ENCODE data around the gene CISH. TPM values are rescaled to one million over a fixed set of nuclear protein-coding genes. Genes with fewer than 3 reads are reported as not detected.
A peak's percentile ranks its signal among the peaks of the same experiment; 100 is the strongest.

CISH gene
- total RNA-seq, 1 donor from 2014 or later: 6.2 TPM

- DNase-seq (ENCODE audit: low spot score): no peak
These were observed 1.6 kb upstream of the CISH start for GRCh38 chr3:50612970-50613846.

DNA sequence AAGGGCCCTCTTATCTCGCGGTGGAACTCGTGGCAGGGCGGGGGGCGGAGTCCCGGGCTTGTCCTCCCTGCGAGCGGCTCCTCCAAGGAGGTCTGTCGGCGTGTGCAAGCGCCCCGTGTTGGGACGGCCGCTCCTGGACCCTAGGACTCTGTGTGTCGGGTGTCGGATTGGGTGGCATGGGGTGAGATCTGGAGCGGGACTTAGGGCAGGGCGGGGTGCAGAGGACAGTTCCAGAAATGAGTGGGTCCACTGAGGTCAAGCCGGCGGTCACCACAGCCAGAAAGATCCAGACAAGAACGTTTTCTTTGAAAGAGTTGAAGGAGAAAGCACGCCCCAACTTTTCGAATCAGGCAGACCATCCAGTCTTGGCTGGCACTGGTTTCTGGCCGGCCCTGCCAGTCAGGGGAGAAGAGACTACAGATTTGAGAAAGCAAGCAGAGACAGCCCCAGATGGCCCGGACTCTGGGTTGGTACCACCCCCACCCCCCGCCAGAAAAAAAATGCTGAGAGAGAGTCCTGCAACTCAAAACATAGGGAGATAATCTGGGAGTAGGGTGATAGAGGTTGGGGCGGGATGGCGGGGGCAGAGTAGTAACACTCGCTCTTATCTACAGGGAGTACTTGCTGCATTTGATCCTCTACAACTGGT lies 784 bp upstream of the CISH start:
- no peak for DNase-seq (ENCODE audit: low spot score)

DNA sequence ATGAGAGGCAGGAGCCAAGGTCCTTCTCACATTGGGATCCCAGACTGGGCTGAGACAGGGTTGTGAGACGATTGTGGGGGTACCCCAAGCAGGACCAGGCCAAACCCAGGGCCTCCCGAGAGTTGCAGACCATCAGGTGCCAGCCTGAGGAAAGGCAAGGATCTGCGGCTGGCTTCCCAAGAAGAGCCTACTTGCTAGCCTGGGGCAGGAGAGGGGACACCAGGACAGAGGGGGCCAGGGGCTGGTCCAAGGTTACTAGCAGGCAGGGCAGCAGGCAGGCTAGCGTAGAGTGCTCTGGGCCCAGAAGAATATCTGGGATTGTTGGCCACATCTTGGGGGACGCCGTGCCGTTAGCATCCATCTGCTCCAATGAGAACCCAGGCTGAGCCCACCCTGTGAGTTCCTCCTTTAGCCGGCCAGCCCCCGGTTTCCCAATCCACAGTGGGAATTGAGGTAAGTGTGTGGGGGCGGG lies 546 bp downstream of the CISH start:
- no peak for DNase-seq (ENCODE audit: low spot score)

- DNase-seq (ENCODE audit: low spot score): no peak
These were observed 1.2 kb downstream of the CISH start for GRCh38 chr3:50610181-50610971.

DNA sequence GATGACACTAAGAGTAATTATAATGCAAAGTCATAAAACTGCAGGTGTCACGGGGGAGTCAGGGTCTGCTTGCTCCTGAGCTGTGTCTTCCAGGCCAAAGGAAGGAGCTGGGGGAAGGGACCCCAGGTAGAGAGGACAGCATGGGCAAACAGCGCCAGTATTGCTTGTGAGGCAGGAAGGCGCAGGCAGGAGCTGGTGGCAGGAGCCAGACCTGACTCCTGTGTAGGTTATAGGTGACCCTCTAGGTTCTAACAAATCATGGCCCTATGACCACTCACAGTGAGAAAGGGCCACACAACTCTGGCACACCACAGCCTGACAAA lies 1.9 kb downstream of the CISH start:
- no peak for DNase-seq (ENCODE audit: low spot score)

GRCh38 chr3:50609071-50609762 lies 2.4 kb downstream of the CISH start:
- DNase-seq (ENCODE audit: low spot score): no peak

DNA sequence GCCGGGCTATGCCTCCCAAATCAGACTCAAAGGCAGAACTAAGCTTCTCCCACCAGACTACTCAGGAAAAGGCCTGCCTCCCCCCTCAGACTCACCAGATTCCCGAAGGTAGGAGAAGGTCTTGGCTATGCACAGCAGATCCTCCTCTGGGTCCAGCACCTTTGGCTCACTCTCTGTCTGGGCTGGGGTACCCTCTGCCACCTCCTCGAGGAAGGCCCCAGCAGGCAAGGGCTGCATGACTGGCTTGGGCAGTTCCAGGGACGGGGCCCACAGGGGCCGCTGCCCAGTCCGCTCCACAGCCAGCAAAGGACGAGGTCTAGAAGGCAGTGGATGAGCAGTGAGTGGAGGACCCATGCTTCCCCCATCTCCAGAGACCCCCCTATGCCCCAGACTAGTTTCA lies 3.3 kb downstream of the CISH start:
- no peak for DNase-seq (ENCODE audit: low spot score)

DNA sequence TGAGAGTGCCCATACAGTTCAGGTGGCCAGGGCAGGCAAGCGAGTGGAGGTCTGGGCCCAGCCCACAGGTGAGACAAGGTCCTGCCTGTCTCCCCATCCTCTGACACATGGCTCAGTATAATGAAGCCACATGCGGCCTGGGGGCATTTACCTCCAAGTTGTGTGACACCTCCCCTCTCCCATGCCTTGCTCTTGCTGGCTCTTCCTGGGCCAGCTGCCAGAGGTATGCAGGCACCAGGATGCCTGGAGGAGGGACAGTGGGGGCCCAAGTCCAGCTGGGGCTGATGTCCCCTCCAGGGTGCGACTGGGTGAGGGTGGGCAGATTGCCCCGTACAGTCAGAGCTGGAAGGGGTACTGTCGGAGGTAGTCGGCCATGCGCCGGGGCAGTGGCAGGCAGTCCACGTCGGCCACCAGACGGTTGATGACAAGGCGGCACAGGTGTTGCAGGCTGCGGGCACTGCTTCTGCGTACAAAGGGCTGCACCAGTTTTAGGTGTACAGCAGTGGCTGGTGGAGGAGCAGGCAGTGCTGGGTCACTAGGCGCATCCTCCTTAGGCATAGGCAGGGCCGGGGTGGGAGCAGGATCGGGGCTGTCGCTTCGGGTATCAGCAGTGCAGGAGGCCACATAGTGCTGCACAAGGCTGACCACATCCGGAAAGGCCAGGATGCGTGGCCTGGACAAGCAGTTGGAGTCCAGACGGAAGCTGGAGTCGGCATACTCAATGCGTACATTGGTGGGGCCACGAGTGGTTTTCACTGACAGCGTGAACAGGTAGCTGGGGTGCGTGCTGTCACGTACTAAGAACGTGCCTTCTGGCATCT lies 4.1 kb downstream of the CISH start:
- DNase-seq (ENCODE audit: low spot score): no peak

DNA sequence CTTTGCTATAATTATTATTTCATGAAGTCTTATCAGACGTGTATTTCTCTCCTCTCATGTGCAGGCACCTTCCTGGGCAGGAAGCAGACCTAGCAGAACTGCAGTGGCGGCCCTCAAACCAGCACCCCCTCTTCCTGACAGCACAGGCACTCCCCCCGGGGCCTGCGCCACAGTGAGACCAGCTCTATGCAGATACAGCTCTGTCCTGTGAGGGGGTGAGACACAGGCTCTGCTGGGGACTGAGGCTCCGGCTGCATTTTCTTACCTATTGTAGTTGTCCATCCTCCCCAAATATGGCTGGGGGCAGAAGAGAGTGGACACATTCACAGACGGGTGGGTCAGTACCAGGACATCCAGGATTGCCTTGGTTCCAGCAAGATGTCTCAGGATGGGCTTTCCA lies 5.0 kb downstream of the CISH start:
- DNase-seq (ENCODE audit: low spot score): no peak

DNA sequence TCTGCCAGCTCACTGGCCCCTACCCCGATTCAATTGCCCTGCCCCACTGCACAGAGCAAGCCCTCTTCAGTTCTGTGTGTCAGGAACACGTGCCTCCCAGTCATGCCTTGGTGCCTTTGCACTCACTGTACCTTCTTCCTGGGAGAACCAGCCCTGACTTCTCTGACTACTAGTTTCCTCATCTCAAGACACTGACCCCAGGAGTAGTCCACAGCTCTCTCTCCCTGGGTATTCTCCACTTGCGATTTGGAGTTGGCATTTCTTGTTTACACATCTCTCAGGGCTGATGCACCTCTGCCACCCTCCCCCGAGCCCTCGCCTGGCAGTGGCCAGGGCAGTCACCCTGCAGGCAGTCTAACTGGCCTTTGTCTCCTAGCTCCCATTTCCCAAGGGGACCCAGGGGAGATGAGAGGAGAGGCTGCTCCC lies 5.7 kb downstream of the CISH start:
- peak; percentile 39 for DNase-seq (ENCODE audit: low spot score)

- peak; percentile 50 for DNase-seq (ENCODE audit: low spot score)
These were observed 6.7 kb downstream of the CISH start for GRCh38 chr3:50604628-50605588.

DNA sequence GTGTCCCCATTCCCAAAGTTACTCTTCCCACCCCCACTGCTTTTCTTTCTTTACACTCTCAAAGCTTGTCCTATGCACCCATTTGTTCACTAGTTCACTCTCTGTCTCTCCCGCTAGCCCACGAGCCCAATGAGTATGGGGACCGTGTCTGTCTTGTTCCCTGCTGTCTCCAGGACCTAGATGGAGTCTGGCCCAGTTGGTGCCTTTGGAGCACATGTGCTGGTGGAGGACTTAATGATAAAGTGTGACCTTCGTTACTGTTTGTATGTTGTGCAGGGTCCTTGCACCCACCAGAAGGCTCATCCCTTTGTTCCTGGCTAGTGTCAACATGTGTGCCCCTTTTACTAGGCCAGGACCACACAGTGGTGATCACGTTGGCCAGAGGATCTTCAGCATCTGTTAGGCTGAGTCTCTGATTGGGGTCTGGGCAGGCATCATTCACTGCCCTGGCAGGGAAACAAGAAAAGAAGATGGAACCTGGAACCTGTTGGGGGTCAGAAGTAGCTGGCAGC lies 7.4 kb downstream of the CISH start:
- no peak for DNase-seq (ENCODE audit: low spot score)

GRCh38 chr3:50603261-50604109 lies 8.1 kb downstream of the CISH start:
- DNase-seq (ENCODE audit: low spot score): no peak

DNA sequence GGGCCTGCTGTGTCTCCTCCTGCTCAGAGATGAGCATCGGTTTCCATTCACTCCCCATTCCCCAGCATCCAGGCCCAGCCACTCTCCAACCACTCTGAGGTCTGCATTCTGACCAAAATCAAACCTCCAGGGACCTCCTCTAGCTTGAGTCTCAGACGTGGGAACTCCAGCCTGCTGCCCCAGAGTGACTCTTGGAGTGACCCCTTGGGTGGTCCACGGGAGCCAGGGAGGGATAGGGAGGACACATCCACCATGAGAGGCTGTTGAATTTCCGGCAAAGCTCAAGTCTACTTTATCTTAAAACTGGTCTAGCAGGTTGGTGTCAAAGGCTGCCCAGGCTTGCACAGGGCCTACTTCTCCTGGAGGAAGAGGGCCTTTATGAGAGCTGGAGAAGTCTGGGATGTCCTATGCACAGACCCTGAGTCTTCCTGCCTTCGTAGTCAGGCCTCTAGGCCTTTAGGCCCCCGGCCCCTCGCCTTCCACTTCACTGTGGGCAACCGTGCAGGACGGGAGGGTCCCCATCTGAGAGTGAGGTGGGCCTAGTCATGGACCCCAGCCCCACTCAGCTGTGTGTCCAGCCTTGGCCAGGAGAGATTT lies 8.9 kb downstream of the CISH start:
- no peak for DNase-seq (ENCODE audit: low spot score)

DNA sequence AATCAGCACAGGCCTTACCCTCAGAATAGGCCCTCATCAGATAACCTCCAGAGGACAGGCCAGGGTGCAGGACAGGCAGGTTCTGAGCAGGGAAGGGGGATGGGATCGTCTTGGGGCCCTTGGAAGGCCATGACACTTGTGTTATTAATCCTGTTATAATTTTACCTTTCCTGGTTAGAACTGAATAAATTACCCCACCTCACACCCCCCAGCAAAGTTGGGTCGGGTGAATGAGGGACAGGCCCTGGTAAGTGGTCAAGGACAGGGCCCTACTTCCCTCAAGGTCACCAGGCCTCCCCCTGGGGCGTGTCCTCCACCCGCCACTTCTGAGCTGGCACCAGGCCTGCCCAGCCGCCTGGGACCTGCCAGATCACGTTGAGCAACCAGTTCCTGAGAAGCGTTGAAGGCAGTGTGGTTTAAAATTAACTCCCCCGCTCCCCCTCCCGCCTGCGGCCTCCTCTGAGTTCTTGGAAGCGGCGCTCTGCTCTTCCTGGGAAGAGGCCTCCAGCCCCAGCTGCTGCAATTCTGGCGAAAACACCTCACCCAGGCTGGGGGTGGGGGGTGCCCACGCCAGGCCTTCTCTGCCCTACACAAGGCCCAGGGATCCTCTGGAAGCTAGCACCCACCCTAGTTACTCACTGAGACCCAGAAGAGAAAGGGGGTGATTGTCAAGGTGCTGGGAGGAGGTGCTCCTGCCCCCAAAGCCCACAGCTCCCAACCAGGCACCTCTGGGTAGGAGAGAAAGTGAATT lies 10.6 kb downstream of the CISH start:
- peak; percentile 95 for DNase-seq (ENCODE audit: low spot score)

GRCh38 chr3:50600141-50600753 lies 11.3 kb downstream of the CISH start:
- DNase-seq (ENCODE audit: low spot score): no peak

DNA sequence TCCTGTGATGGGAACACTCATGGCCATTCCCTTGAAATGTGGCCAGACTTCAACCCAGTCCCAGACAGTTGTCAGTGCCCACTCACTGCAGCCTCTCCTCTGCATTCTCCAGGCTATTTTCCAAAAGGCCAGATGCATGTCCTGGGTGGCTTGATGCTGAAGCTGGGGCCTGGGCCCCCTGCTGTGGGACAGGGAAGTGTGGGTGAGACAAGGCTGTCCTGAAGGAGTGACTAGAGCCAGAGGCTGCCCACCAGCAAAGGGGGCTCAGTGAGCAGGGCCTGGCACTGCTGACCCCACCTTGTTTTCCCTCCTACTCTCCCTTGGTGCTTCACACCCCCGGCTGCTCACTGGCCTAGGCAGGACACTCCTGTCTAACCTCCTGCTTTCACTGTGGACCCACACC lies 11.9 kb downstream of the CISH start:
- no peak for DNase-seq (ENCODE audit: low spot score)

Data from mucosa of gallbladder (tissue), 1 donor.